ENCODE results near the gene INAFM2. TPM values are rescaled to one million over a fixed set of nuclear protein-coding genes. Genes with fewer than 3 reads are reported as not detected.

INAFM2 gene
- total and polyA plus RNA-seq, 2 of the 4 experiments (the other 2 are of a cell fraction) = 10.4 to 14.0 TPM

GRCh38 chr15:40312370-40313158, 10.9 kb upstream of the INAFM2 start:
- DNase-seq = no peak
- Histone ChIP-seq H2BK20ac (ENCODE audit: low read depth, low read length) (no peak overlapping the region), H3K9me1 (ENCODE audit: insufficient read depth, low read length) (no peaks in the 10 kb centered on the region), H3K14ac (replicated peaks; ENCODE audit: low read depth, low read length) (no peak overlapping the region), H2AK9ac (replicated peaks; ENCODE audit: low read depth, low read length, poor library complexity) (no peak overlapping the region), H2AK5ac (ENCODE audit: low read depth, low read length) (no peak overlapping the region), H3K18ac (ENCODE audit: low read depth, low read length) (no peak overlapping the region), H4K91ac (ENCODE audit: insufficient read depth, low read depth, low read length) (no peak overlapping the region), H3K27ac (ENCODE audit: insufficient read depth, low read length) (no peak overlapping the region), H3K4ac (ENCODE audit: low read depth, low read length) (no peak overlapping the region), H2BK15ac (ENCODE audit: low read depth, low read length) (no peak overlapping the region), H3K79me1 (ENCODE audit: low read depth in 1 of 2, low read length in 2 of 2) (no peaks in the 10 kb centered on the region), H2BK120ac (ENCODE audit: low read depth, low read length) (no peak overlapping the region), H3K36me3 (ENCODE audit: control insufficient read depth, insufficient read depth, low read length) (no peaks in the 10 kb centered on the region), H3K27me3 (ENCODE audit: control insufficient read depth, insufficient read depth, low read length) (peaks cover 47% of the 10 kb centered on the region), H3K9me3 (ENCODE audit: control insufficient read depth, insufficient read depth, low read length) (no peaks in the 10 kb centered on the region), H3K23ac (ENCODE audit: low read depth, low read length) (no peak overlapping the region), H4K5ac (ENCODE audit: low read depth, low read length) (no peak overlapping the region), H2BK5ac (ENCODE audit: low read depth, low read length, poor library complexity, severe bottlenecking) (no peak overlapping the region), H4K20me1 (ENCODE audit: insufficient read depth, low read length) (no peaks in the 10 kb centered on the region), H3K4me2 (ENCODE audit: low read depth, low read length) (no peak overlapping the region), H3K4me1 (ENCODE audit: control insufficient read depth, insufficient read depth, low read length) (peaks cover 2% of the 10 kb centered on the region; the same call in 1 of the 2 replicates), H3K56ac (ENCODE audit: extremely low read depth, insufficient read depth, low read length) (no peak overlapping the region), H3K4me3 (ENCODE audit: insufficient read depth, low read depth, low read length) (no peak overlapping the region), H4K8ac (ENCODE audit: low read depth in 2 of 2, low read length in 2 of 2) (no peak overlapping the region), H2AFZ (replicated peaks; ENCODE audit: low read length, poor library complexity) (no peak overlapping the region), H3K9ac (ENCODE audit: low read depth, low read length) (no peak overlapping the region)
- dilution Hi-C loops (cut with HindIII; ENCODE audit: low sequenced_read_pairs, unreplicated experiment) (no loop called here), in situ Hi-C loops (cut with MboI; ENCODE audit: low sequenced_read_pairs) (no loop called here), intact Hi-C loops (cut with micrococcal nuclease) (no loop called here)
- ATAC-seq (ENCODE audit: low read depth) = no peak
- 53% methylated on average over 3 of the region's 10 CpGs; no CpG with 5 or more reads in 1 of the 2 experiments for WGBS, 2 experiments (ENCODE audit: extremely low coverage in 2 of 2, insufficient read length in 1 of 2)
- TF ChIP-seq CHD1 (IDR thresholded peaks at IDR 0.05; ENCODE audit: low read depth, low read length) = no peak
- TF ChIP-seq MAZ (IDR thresholded peaks at IDR 0.05; ENCODE audit: borderline replicate concordance, low read depth, low read length) = no peak
- TF ChIP-seq ELK1 (IDR thresholded peaks at IDR 0.05; ENCODE audit: borderline replicate concordance, low read depth, low read length) = no peak
- no peak for TF ChIP-seq POLR2A (IDR thresholded peaks at IDR 0.05; ENCODE audit: low read depth, low read length)
- TF ChIP-seq USF2 (IDR thresholded peaks at IDR 0.05; ENCODE audit: low read depth, low read length) = no peak
- no TSS peak for BruUV-seq (replicated peaks)
- ChIA-PET CTCF (no interaction called here), POLR2A (ENCODE audit: unreplicated experiment) (no interaction called here)
